Measurements from ENCODE around the gene C4BPA.

- TF ChIP-seq, protein P1, sequence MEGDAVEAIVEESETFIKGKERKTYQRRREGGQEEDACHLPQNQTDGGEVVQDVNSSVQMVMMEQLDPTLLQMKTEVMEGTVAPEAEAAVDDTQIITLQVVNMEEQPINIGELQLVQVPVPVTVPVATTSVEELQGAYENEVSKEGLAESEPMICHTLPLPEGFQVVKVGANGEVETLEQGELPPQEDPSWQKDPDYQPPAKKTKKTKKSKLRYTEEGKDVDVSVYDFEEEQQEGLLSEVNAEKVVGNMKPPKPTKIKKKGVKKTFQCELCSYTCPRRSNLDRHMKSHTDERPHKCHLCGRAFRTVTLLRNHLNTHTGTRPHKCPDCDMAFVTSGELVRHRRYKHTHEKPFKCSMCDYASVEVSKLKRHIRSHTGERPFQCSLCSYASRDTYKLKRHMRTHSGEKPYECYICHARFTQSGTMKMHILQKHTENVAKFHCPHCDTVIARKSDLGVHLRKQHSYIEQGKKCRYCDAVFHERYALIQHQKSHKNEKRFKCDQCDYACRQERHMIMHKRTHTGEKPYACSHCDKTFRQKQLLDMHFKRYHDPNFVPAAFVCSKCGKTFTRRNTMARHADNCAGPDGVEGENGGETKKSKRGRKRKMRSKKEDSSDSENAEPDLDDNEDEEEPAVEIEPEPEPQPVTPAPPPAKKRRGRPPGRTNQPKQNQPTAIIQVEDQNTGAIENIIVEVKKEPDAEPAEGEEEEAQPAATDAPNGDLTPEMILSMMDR (IDR thresholded peaks at IDR 0.05; ENCODE audit: insufficient read depth, low read depth, low read length) = no peak
- TF ChIP-seq EZH2 (IDR thresholded peaks at IDR 0.05; ENCODE audit: insufficient read depth, low read length) = no peak
These were observed 35.6 kb downstream of the C4BPA start for GRCh38 chr1:207139616-207140015.

Measured in astrocyte (in vitro differentiated cells and primary cell).